ENCODE results near the gene DLL4.
A peak's percentile ranks its signal among the peaks of the same experiment; 100 is the strongest.

The DLL4 gene

GRCh38 chr15:40891138-40891537 is 38.0 kb upstream of the DLL4 start:
- H3K4me3 ChIP-seq (ENCODE audit: low read depth, low read length) = no peak overlapping the region
- H3K27ac ChIP-seq = no peak overlapping the region
- H3K27me3 ChIP-seq (ENCODE audit: insufficient read depth, low read depth, severe bottlenecking) = no peaks in the 10 kb centered on the region
- DNase-seq = no peak
- H3K36me3 ChIP-seq = peaks cover 5% of the 10 kb centered on the region
- no peaks in the 10 kb centered on the region for H3K9me3 ChIP-seq (ENCODE audit: severe bottlenecking)
- no peak for TF ChIP-seq CTCF (IDR thresholded peaks at IDR 0.05; ENCODE audit: low read depth, low read length)

GRCh38 chr15:40891810-40892446 is 37.2 kb upstream of the DLL4 start:
- H3K27ac ChIP-seq = no peak overlapping the region

GRCh38 chr15:40892447-40893012 is 36.6 kb upstream of the DLL4 start:
- H3K9me3 ChIP-seq (ENCODE audit: severe bottlenecking) = no peaks in the 10 kb centered on the region
- no peaks in the 10 kb centered on the region for H3K27me3 ChIP-seq (ENCODE audit: insufficient read depth, low read depth, severe bottlenecking)
- no peak overlapping the region for H3K27ac ChIP-seq
- H3K4me3 ChIP-seq (ENCODE audit: low read depth, low read length) = no peak overlapping the region
- no peak for DNase-seq
- H3K36me3 ChIP-seq = peaks cover 15% of the 10 kb centered on the region
- TF ChIP-seq CTCF (IDR thresholded peaks at IDR 0.05; ENCODE audit: low read depth, low read length) = no peak

More at GRCh38 chr15:40891810-40892446, 37.2 kb upstream of the DLL4 start:
- Histone ChIP-seq H3K36me3 (peaks cover 11% of the 10 kb centered on the region), H3K27me3 (ENCODE audit: insufficient read depth, low read depth, severe bottlenecking) (no peaks in the 10 kb centered on the region), H3K9me3 (ENCODE audit: severe bottlenecking) (no peaks in the 10 kb centered on the region), H3K4me3 (ENCODE audit: low read depth, low read length) (no peak overlapping the region)
- peak; percentile 65 for DNase-seq
- peak; percentile 76 for TF ChIP-seq CTCF (IDR thresholded peaks at IDR 0.05; ENCODE audit: low read depth, low read length)

- Histone ChIP-seq H3K4me3 (ENCODE audit: low read depth, low read length) (no peak overlapping the region), H3K9me3 (ENCODE audit: severe bottlenecking) (no peaks in the 10 kb centered on the region), H3K36me3 (peaks cover 18% of the 10 kb centered on the region), H3K27me3 (ENCODE audit: insufficient read depth, low read depth, severe bottlenecking) (no peaks in the 10 kb centered on the region), H3K27ac (no peak overlapping the region)
- no peak for DNase-seq
- TF ChIP-seq CTCF (IDR thresholded peaks at IDR 0.05; ENCODE audit: low read depth, low read length) = no peak
Measured at GRCh38 chr15:40893019-40893670, 36.0 kb upstream of the DLL4 start.

GRCh38 chr15:40893733-40894680 is 35.1 kb upstream of the DLL4 start, which contains the start of gene VPS18:
VPS18 (plus strand) TSS chr15:40894450; CDS start chr15:40894769, 319 bp downstream.
- TF ChIP-seq CTCF (IDR thresholded peaks at IDR 0.05; ENCODE audit: low read depth, low read length) = peak; percentile 93
- peaks cover 25% of the 10 kb centered on the region for H3K36me3 ChIP-seq
- peak; percentile 97 for DNase-seq
- H3K27me3 ChIP-seq (ENCODE audit: insufficient read depth, low read depth, severe bottlenecking) = no peaks in the 10 kb centered on the region
- no peaks in the 10 kb centered on the region for H3K9me3 ChIP-seq (ENCODE audit: severe bottlenecking)
- H3K4me3 ChIP-seq (ENCODE audit: low read depth, low read length) = peak within 1 kb of the TSS; percentile 93
- peak within 1 kb of the TSS; percentile 70 for H3K27ac ChIP-seq

Data from WERI-Rb-1 (cell line).